HG03060 (cell line): ENCODE results near the gene A2ML1.
"Not testable (repeated sequence)": the region's sequence is repeated elsewhere in the genome, so short reads cannot be mapped to it uniquely, and the experiment has no call there.

Experiments
- ATAC-seq: cut with Tn5 transposase; IDR thresholded peaks from one replicate; pipeline ENCODE4 v1.9.1; 2021; ENCODE audit warnings: low read depth, moderate number of reproducible peaks; ENCODE audit not compliant: unreplicated experiment

The A2ML1 gene

GRCh38 chr12:8847435-8847834, 25.0 kb downstream of the A2ML1 start:
- no peak for ATAC-seq

- no peak for ATAC-seq
These were observed 27.5 kb downstream of the A2ML1 start for GRCh38 chr12:8849876-8850275.

GRCh38 chr12:8852119-8852518, 29.7 kb downstream of the A2ML1 start:
- ATAC-seq = no peak

- no peak for ATAC-seq
These were observed 33.5 kb downstream of the A2ML1 start for GRCh38 chr12:8855891-8856290.

- ATAC-seq = not testable (repeated sequence)
These were observed 37.0 kb downstream of the A2ML1 start for GRCh38 chr12:8859448-8859847.

GRCh38 chr12:8860165-8860961, 37.9 kb downstream of the A2ML1 start:
- ATAC-seq = no peak

- no peak for ATAC-seq
These were observed 44.0 kb downstream of the A2ML1 start for GRCh38 chr12:8866429-8866828.

GRCh38 chr12:8867009-8867408, 44.6 kb downstream of the A2ML1 start:
- no peak for ATAC-seq

- ATAC-seq = no peak
These were observed 45.4 kb downstream of the A2ML1 start for GRCh38 chr12:8867786-8868185.

- no peak for ATAC-seq
These were observed 48.2 kb downstream of the A2ML1 start for GRCh38 chr12:8870586-8870985.

GRCh38 chr12:8871068-8871467, 48.6 kb downstream of the A2ML1 start:
- no peak for ATAC-seq

GRCh38 chr12:8876887-8877286, 54.5 kb downstream of the A2ML1 start:
- no peak for ATAC-seq

- no peak for ATAC-seq
These were observed 64.3 kb downstream of the A2ML1 start for GRCh38 chr12:8886502-8887284.

GRCh38 chr12:8887285-8887715, 64.9 kb downstream of the A2ML1 start:
- ATAC-seq = no peak

GRCh38 chr12:8890313-8891085, 68.1 kb downstream of the A2ML1 start:
- ATAC-seq = no peak

- ATAC-seq = no peak
These were observed 69.6 kb downstream of the A2ML1 start for GRCh38 chr12:8891976-8892375.

- no peak for ATAC-seq
These were observed 72.0 kb downstream of the A2ML1 start for GRCh38 chr12:8894378-8894777.

GRCh38 chr12:8894986-8895385, 72.6 kb downstream of the A2ML1 start:
- no peak for ATAC-seq

- no peak for ATAC-seq
These were observed 74.7 kb downstream of the A2ML1 start for GRCh38 chr12:8897081-8897480.

GRCh38 chr12:8899830-8900229, 77.4 kb downstream of the A2ML1 start:
- no peak for ATAC-seq

- ATAC-seq = not testable (repeated sequence)
These were observed 80.3 kb downstream of the A2ML1 start for GRCh38 chr12:8902703-8903102.
